GM18868 (cell line): ENCODE results near the gene SCAMP1.
A peak's percentile ranks its signal among the peaks of the same experiment; 100 is the strongest.
"Not testable (repeated sequence)": the region's sequence is repeated elsewhere in the genome, so short reads cannot be mapped to it uniquely, and the experiment has no call there.

Experiments used
- ATAC-seq: cut with Tn5 transposase; IDR thresholded peaks from one replicate; pipeline ENCODE4 v1.9.1; 2021; ENCODE audit warnings: mild to moderate bottlenecking, moderate library complexity; ENCODE audit not compliant: unreplicated experiment

The SCAMP1 gene, protein sequence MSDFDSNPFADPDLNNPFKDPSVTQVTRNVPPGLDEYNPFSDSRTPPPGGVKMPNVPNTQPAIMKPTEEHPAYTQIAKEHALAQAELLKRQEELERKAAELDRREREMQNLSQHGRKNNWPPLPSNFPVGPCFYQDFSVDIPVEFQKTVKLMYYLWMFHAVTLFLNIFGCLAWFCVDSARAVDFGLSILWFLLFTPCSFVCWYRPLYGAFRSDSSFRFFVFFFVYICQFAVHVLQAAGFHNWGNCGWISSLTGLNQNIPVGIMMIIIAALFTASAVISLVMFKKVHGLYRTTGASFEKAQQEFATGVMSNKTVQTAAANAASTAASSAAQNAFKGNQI

GRCh38 chr5:78359831-78360673 lies at the start of gene SCAMP1:
TSS of gene SCAMP1 (plus strand) at chr5:78360617. CDS start at chr5:78360672, 55 bp downstream.
- ATAC-seq = peak; percentile 81

- ATAC-seq = no peak
Measured at GRCh38 chr5:78317515-78317914, 42.9 kb upstream of the SCAMP1 start.

DNA sequence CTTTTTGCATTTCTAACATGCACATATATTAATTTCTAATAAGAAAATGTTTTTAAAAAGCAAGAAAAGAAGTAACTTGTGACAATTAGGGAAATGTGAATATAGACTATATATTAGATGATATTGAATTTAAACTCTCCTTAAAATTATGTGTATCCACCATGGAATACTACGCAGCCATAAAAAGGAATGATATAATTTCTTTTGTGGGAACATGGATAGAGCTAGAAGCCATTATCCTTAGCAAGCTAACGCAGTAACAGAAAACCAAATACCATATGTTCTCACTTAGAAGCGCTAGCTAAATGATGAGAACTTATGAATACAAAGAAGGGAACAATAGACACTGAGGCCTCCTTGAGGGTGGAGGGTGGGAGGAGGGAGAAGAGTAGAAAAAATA lies 42.1 kb upstream of the SCAMP1 start:
- ATAC-seq = no peak

DNA sequence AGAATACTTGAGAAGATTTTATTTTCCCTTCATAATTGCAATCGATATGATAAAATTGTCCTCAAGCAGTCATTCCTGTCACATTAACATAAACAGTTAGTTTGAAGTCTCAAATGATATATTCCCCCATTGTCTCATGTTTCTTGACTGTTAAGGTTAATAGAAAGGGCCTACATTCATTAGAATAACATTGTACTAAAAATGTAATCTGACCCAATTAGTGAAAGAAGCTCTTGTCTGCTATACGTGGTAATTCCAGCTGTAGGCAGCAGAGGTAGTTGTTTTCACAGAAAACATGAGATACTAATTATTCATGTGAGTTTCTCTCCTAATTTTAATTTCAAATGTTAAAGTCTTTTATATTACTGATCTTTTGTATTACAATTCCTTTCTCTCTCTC lies 40.0 kb upstream of the SCAMP1 start:
- ATAC-seq = no peak

GRCh38 chr5:78323241-78323640 lies 37.2 kb upstream of the SCAMP1 start:
- no peak for ATAC-seq

GRCh38 chr5:78326930-78327329 lies 33.5 kb upstream of the SCAMP1 start:
- no peak for ATAC-seq

GRCh38 chr5:78327761-78328510 lies 32.5 kb upstream of the SCAMP1 start:
- no peak for ATAC-seq

DNA sequence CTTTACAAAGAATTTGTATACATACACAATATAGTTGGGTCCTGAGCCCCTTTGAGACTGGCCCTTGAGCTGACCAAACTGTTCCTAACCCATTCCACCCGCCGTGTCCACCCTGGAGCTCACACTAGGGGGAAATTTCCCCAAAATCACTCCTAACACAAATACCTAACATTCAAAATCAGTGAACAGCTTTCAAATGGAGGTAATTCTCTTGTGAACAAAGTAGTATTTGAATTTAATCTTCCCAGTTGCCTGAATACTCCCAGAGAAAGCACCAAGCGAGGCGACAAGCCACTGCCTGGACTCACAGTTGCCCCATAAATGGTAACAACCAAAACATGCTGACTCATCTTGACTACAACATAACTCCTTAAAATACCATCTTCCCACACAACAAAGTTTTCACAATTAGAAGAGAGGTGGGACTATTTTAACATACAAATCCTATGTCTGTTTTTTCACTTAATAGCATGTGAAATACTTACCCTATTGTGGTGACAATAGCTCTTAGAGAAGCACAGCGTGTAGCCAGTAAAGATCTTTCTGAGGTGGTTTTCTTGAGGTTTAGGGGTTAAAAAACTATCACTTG lies 31.7 kb upstream of the SCAMP1 start:
- ATAC-seq = no peak

- no peak for ATAC-seq
Measured at GRCh38 chr5:78331523-78332080, 28.8 kb upstream of the SCAMP1 start.

GRCh38 chr5:78334811-78335210 lies 25.6 kb upstream of the SCAMP1 start:
- ATAC-seq = no peak

GRCh38 chr5:78335976-78336375 lies 24.4 kb upstream of the SCAMP1 start:
- ATAC-seq = no peak

DNA sequence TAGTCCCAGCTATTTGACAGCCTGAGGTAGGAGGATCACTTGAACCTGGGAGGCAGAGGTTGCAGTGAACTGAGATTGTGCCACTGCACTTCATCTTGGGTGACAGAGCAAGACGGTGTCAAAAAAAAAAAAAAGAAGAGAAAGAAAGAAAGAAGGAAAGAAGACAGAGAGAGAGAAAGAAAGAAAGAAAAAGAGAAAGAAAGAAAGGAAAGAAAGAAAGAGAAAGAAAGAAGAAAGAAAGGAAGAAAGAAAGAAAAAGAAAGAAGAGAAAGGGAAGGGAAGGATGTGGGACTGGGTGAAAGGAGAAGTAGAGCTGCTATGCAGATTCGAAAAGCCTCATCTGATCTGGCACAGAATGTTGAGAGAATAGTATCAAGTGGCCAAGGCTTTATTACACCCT lies 23.7 kb upstream of the SCAMP1 start:
- ATAC-seq = no peak

DNA sequence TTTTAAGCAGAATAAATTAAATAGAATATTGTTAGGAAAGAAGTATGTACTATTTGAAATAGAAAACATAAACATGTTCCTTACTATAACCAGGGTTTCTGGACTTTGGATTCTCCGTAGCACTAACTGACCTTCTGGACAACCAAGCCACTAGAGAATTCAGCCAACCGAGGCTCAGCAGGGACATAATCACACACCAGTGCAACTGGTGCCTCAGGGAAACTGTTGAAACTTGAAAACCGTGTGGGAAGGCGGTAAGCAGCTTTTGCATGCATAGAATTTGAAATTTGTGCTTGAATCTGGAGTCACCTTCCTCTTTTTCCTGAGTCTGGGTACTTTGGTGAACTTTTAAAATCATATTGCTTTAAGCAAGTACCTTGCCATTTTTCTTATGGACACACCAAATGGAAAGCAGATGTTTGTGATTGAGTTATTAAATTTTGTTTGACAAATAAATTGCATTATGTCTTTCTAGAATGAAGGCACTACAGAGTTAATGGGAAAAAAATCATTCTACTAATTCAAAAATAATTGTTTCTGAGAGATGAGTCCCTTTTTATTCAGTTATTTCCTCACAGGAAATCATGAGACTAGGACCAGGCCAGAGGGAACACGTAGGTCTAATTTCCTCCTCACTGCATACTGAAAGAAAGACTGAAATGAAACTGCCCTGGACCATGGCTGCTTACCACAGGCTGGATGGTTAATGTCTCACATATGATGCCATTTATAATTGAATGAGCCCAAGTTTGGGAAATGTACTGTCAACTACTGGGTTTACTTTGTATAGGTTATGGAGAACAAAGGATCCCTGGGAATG lies 20.6 kb upstream of the SCAMP1 start:
- no peak for ATAC-seq

- ATAC-seq = no peak
Measured at GRCh38 chr5:78341440-78341839, 19.0 kb upstream of the SCAMP1 start.

GRCh38 chr5:78345485-78345884 lies 14.9 kb upstream of the SCAMP1 start:
- ATAC-seq = no peak

- no peak for ATAC-seq
Measured at GRCh38 chr5:78353520-78353919, 6.9 kb upstream of the SCAMP1 start.

GRCh38 chr5:78354066-78354670 lies 6.2 kb upstream of the SCAMP1 start:
- ATAC-seq = no peak

DNA sequence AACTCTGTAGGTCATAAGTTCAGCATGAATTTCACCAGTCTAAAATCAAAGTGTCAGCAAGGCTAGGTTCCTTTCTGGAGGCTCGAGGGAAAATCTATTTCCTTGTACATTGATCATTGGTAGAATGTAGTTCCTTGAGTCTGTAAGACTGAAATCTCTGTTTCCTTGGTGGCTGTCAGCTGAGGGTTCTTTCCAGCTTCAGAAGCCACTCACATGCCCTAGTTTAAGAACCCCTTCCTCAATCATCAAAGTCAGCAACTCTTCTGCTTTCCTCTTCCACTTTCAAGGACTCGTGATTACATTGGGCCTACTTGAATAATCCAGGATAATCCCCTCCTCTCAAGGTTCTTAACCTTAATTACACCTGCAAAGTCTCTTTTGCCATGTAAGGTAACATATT lies 4.9 kb upstream of the SCAMP1 start:
- ATAC-seq = no peak

- ATAC-seq = not testable (repeated sequence)
Measured at GRCh38 chr5:78359455-78359830, 974 bp upstream of the SCAMP1 start.

GRCh38 chr5:78360674-78360923 lies 182 bp downstream of the SCAMP1 start:
- ATAC-seq = no peak
